ENCODE data around the gene ANKRD2.

Gene ANKRD2

DNA sequence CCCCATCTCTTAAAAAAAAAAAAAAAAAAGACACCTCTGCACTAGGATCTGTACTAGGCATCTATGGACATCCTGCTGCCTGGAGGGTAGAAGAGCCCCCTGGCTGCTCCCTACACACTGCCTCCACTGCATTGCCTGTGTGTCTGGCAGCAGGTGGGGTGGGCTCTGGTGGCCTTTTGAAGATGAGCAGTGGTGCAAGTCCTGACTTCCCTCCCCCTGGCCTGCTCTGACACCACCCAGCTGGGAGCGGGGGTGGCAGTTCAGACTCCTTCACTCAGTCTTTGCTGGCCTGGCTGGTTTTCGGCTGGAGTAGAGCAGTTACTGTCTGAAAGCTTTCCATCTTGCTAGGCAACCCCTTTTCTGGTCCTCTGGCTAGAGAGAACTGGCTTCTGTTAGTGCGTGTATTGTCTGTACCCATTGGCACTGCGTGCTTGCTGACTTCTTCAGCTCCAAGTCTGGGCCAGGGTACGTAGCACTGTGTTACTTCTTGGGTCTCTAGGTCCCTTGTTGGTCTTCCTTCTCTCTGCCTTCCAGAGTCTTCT, 34.6 kb downstream of the ANKRD2 start:
- no peak overlapping the region for H3K27ac ChIP-seq (ENCODE audit: insufficient read depth in 1 of 2, low read depth in 1 of 2, low read length in 2 of 2, poor library complexity in 1 of 2, severe bottlenecking in 2 of 2)
- no peak for DNase-seq
- no peaks in the 10 kb centered on the region for H3K9me3 ChIP-seq (ENCODE audit: control extremely low read depth in 1 of 5, control insufficient read depth in 4 of 5, insufficient read depth in 2 of 5, low read depth in 1 of 5, low read length in 4 of 5)
- no peaks in the 10 kb centered on the region for H3K27me3 ChIP-seq (replicated peaks in 2 of 5; ENCODE audit: control insufficient read depth in 4 of 5, insufficient read depth in 5 of 5, low read length in 4 of 5)
- no peak overlapping the region for H3K4me3 ChIP-seq (ENCODE audit: control insufficient read depth in 1 of 7, extremely low read depth in 1 of 7, insufficient read depth in 4 of 7, low read depth in 2 of 7, low read length in 6 of 7)
- H3K36me3 ChIP-seq (ENCODE audit: control insufficient read depth in 4 of 4, insufficient read depth in 4 of 4, low read length in 3 of 4) = no peaks in the 10 kb centered on the region
- CTCF ChIA-PET = interaction anchor here (0.8 kb wide), 1 partner anchor 15 kb away, joined by 3 read pairs; no protein-coding TSS in a partner anchor
- H3K4me1 ChIP-seq (ENCODE audit: control extremely low read depth in 1 of 4, control insufficient read depth in 4 of 4, insufficient read depth in 4 of 4, low read length in 3 of 4) = no peaks in the 10 kb centered on the region
- POLR2A ChIA-PET = no interaction called here
- 94% methylated on average over 3 of the region's 5 CpGs for WGBS (ENCODE audit: insufficient coverage)

DNA sequence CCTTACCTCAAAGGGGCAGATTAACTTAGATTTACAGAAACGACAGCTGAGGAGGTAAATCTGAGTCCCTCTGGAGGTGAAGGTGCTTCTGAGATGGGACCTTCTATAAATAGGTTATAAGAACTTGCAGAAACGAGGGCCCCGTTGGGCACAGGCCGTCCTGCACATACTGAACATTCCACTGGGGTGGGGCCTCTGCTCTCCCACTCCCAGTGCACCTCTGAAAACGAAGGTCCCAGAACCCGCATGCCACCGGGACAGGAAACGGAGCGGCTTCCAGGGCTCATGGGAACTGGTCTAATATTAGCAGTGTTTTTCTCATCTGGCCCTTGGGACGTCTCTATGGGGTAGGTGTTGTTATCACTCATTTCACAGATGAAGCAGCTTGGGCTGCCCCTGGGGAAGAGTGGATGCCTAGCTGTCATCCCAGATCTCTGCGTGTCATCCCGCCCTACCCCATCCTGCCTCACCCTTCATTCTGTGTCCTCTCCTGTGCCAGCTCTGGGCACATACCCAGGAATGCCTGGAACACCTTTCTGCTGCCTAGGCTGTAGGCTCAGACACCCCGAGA, 36.5 kb downstream of the ANKRD2 start:
- Histone ChIP-seq H3K4me3 (ENCODE audit: control insufficient read depth in 1 of 7, extremely low read depth in 1 of 7, insufficient read depth in 4 of 7, low read depth in 2 of 7, low read length in 6 of 7) (no peak overlapping the region), H3K36me3 (ENCODE audit: control insufficient read depth in 4 of 4, insufficient read depth in 4 of 4, low read length in 3 of 4) (no peaks in the 10 kb centered on the region), H3K9me3 (ENCODE audit: control extremely low read depth in 1 of 5, control insufficient read depth in 4 of 5, insufficient read depth in 2 of 5, low read depth in 1 of 5, low read length in 4 of 5) (no peaks in the 10 kb centered on the region), H3K27me3 (replicated peaks in 2 of 5; ENCODE audit: control insufficient read depth in 4 of 5, insufficient read depth in 5 of 5, low read length in 4 of 5) (no peaks in the 10 kb centered on the region), H3K4me1 (ENCODE audit: control extremely low read depth in 1 of 4, control insufficient read depth in 4 of 4, insufficient read depth in 4 of 4, low read length in 3 of 4) (no peaks in the 10 kb centered on the region), H3K27ac (ENCODE audit: insufficient read depth in 1 of 2, low read depth in 1 of 2, low read length in 2 of 2, poor library complexity in 1 of 2, severe bottlenecking in 2 of 2) (no peak overlapping the region)
- POLR2A ChIA-PET = no interaction called here
- CTCF ChIA-PET = no interaction called here
- WGBS (ENCODE audit: insufficient coverage) = 100% methylated on average over 4 of the region's 13 CpGs
- no peak for DNase-seq

DNA sequence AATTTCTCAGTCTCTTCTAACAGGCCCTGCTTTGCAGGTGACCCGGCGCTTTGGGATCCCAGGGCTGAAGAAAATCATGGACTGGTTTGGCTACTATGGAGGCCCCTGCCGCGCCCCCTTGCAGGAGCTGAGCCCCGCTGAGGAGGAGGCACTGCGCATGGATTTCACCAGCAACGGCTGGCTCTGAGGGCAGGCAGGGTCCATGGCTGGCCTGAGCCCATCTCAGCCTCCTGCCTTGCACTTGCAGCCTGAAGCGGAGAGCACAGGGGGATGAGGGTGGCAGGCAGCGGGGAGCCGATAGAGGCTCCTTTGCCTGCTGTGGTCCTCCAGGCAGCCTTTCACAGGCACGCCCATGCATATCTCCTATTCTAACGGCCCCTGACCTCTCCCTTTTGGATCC, 38.9 kb downstream of the ANKRD2 start:
- no peak for DNase-seq
- WGBS (ENCODE audit: insufficient coverage) = 97% methylated on average over 11 of the region's 12 CpGs
- ChIA-PET POLR2A (no interaction called here), CTCF (interaction anchor here (0.8 to 4.4 kb wide), 3 partner anchors 14 to 42 kb away, joined by 3 to 20 read pairs (median 8); partner anchors contain the start of gene ANKRD2)
- Histone ChIP-seq H3K27me3 (replicated peaks in 2 of 5; ENCODE audit: control insufficient read depth in 4 of 5, insufficient read depth in 5 of 5, low read length in 4 of 5) (no peaks in the 10 kb centered on the region), H3K4me3 (ENCODE audit: control insufficient read depth in 1 of 7, extremely low read depth in 1 of 7, insufficient read depth in 4 of 7, low read depth in 2 of 7, low read length in 6 of 7) (no peak overlapping the region), H3K27ac (ENCODE audit: insufficient read depth in 1 of 2, low read depth in 1 of 2, low read length in 2 of 2, poor library complexity in 1 of 2, severe bottlenecking in 2 of 2) (no peak overlapping the region), H3K9me3 (ENCODE audit: control extremely low read depth in 1 of 5, control insufficient read depth in 4 of 5, insufficient read depth in 2 of 5, low read depth in 1 of 5, low read length in 4 of 5) (no peaks in the 10 kb centered on the region), H3K4me1 (ENCODE audit: control extremely low read depth in 1 of 4, control insufficient read depth in 4 of 4, insufficient read depth in 4 of 4, low read length in 3 of 4) (no peaks in the 10 kb centered on the region), H3K36me3 (ENCODE audit: control insufficient read depth in 4 of 4, insufficient read depth in 4 of 4, low read length in 3 of 4) (peaks cover 0 to 4% (median 0%) of the 10 kb centered on the region in 4 experiments)

DNA sequence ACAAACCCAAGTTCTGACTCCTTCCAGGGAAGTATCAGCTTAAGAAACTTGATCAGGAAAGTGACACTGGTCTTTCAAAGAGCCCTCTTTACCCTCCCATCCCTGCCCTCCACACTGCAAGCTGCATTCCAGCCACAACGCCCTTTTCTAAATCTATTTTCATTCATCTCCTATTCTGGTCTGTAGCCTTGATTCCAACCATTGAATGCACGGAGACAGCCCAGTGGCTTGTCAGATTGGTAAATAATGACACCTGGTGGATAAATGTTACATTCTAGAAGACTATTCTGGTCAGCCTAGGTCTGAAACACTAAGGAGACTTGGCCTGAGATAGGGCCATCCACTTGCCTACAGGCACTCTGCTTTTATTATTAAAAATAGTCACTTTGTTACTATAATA, 39.8 kb downstream of the ANKRD2 start:
- ChIA-PET POLR2A (no interaction called here), CTCF (interaction anchor here (0.9 to 4.4 kb wide), 11 partner anchors 9 to 203 kb away, joined by 3 to 20 read pairs (median 5); partner anchors contain the start of genes ANKRD2 and HOGA1)
- WGBS (ENCODE audit: insufficient coverage) = 70% methylated on average over 2 of the region's 2 CpGs

DNA sequence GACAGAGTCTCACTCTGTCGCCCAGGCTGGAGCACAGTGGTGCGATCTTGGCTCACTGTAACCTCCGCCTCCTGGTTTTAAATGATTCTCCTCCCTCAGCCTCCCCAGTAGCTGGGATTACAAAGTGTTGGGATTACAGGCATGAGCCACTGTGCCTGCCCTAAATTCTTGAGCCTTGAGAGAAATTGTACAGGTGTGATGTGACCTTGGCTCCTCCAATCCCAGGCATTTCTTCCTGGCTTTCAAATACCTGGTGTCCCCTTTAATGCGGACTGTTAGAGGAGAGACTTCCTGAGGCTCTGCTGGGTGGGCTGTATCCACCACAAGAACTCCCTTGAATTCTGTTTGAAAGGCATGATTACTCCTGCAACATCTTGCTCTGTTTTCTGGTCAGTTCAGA, 45.7 kb downstream of the ANKRD2 start:
- Histone ChIP-seq H3K27me3 (replicated peaks in 2 of 5; ENCODE audit: control insufficient read depth in 4 of 5, insufficient read depth in 5 of 5, low read length in 4 of 5) (no peaks in the 10 kb centered on the region), H3K9me3 (ENCODE audit: control extremely low read depth in 1 of 5, control insufficient read depth in 4 of 5, insufficient read depth in 2 of 5, low read depth in 1 of 5, low read length in 4 of 5) (no peaks in the 10 kb centered on the region), H3K4me3 (ENCODE audit: control insufficient read depth in 1 of 7, extremely low read depth in 1 of 7, insufficient read depth in 4 of 7, low read depth in 2 of 7, low read length in 6 of 7) (no peak overlapping the region), H3K36me3 (ENCODE audit: control insufficient read depth in 4 of 4, insufficient read depth in 4 of 4, low read length in 3 of 4) (peaks cover 0 to 4% (median 1%) of the 10 kb centered on the region in 4 experiments), H3K4me1 (ENCODE audit: control extremely low read depth in 1 of 4, control insufficient read depth in 4 of 4, insufficient read depth in 4 of 4, low read length in 3 of 4) (no peaks in the 10 kb centered on the region), H3K27ac (ENCODE audit: insufficient read depth in 1 of 2, low read depth in 1 of 2, low read length in 2 of 2, poor library complexity in 1 of 2, severe bottlenecking in 2 of 2) (no peak overlapping the region)
- no peak for DNase-seq
- WGBS (ENCODE audit: insufficient coverage) = no CpG with 5 or more reads among the region's 4 CpGs
- ChIA-PET CTCF (interaction anchor here (0.7 kb wide), 1 partner anchor 153 kb away, joined by 3 read pairs; no protein-coding TSS in a partner anchor), POLR2A (no interaction called here)

More for the DNA sequence above, 39.8 kb downstream of the ANKRD2 start:
- H3K4me1 ChIP-seq (ENCODE audit: control extremely low read depth in 1 of 4, control insufficient read depth in 4 of 4, insufficient read depth in 4 of 4, low read length in 3 of 4) = no peaks in the 10 kb centered on the region
- H3K27ac ChIP-seq (ENCODE audit: insufficient read depth in 1 of 2, low read depth in 1 of 2, low read length in 2 of 2, poor library complexity in 1 of 2, severe bottlenecking in 2 of 2) = no peak overlapping the region
- no peaks in the 10 kb centered on the region for H3K9me3 ChIP-seq (ENCODE audit: control extremely low read depth in 1 of 5, control insufficient read depth in 4 of 5, insufficient read depth in 2 of 5, low read depth in 1 of 5, low read length in 4 of 5)
- no peak overlapping the region for H3K4me3 ChIP-seq (ENCODE audit: control insufficient read depth in 1 of 7, extremely low read depth in 1 of 7, insufficient read depth in 4 of 7, low read depth in 2 of 7, low read length in 6 of 7)
- peak; percentile 4 to 46 (median 38) for DNase-seq
- H3K36me3 ChIP-seq (ENCODE audit: control insufficient read depth in 4 of 4, insufficient read depth in 4 of 4, low read length in 3 of 4) = peaks cover 0 to 4% (median 0%) of the 10 kb centered on the region in 4 experiments
- H3K27me3 ChIP-seq (replicated peaks in 2 of 5; ENCODE audit: control insufficient read depth in 4 of 5, insufficient read depth in 5 of 5, low read length in 4 of 5) = no peaks in the 10 kb centered on the region

DNA sequence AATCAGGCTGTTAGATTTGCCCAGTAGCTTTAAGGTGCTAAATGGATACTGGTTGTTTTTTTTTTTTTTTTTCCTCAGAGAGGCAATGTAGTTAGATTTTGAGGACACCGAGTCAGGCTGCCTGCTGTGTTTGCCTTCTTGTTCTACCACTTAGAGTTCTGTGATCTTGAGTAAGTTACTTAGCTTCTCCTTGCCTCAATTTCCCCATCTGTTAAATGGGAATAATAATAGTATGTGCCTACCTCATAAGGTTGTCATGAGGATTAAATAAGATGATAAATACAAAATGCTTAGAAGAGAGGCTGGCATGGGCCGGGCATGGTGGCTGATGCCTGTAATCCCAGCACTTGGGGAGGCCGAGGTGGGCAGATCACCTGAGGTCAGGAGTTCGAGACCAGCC, 46.2 kb downstream of the ANKRD2 start:
- H3K9me3 ChIP-seq (ENCODE audit: control extremely low read depth in 1 of 5, control insufficient read depth in 4 of 5, insufficient read depth in 2 of 5, low read depth in 1 of 5, low read length in 4 of 5) = no peaks in the 10 kb centered on the region

DNA sequence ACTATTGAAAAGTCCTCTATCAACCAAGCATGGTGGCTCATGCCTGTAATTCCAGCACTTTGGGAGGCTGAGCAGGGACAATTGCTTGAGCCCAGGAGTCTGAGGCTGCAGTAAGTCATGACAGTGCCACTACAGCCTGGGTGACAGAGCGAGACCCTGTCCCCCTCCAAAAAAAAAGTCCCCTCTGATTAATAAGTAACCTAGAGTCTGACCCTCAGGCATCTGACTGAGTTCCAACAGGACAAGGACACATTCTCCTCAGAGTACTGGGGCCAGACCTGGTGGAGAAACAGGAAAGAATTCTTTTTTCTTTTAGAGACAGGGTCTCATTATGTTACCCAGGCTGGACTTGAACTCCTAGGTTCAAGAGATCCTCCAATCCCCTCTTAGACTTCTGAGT, 50.7 kb downstream of the ANKRD2 start:
- H3K4me1 ChIP-seq (ENCODE audit: control extremely low read depth in 1 of 4, control insufficient read depth in 4 of 4, insufficient read depth in 4 of 4, low read length in 3 of 4) = no peaks in the 10 kb centered on the region
- 100% methylated on average over 1 of the region's 1 CpG for WGBS (ENCODE audit: insufficient coverage)
- no peak for DNase-seq
- no peak overlapping the region for H3K27ac ChIP-seq (ENCODE audit: insufficient read depth in 1 of 2, low read depth in 1 of 2, low read length in 2 of 2, poor library complexity in 1 of 2, severe bottlenecking in 2 of 2)
- ChIA-PET POLR2A (no interaction called here), CTCF (no interaction called here)
- H3K4me3 ChIP-seq (ENCODE audit: control insufficient read depth in 1 of 7, extremely low read depth in 1 of 7, insufficient read depth in 4 of 7, low read depth in 2 of 7, low read length in 6 of 7) = no peak overlapping the region
- peaks cover 0 to 2% (median 0%) of the 10 kb centered on the region in 4 experiments for H3K36me3 ChIP-seq (ENCODE audit: control insufficient read depth in 4 of 4, insufficient read depth in 4 of 4, low read length in 3 of 4)
- H3K9me3 ChIP-seq (ENCODE audit: control extremely low read depth in 1 of 5, control insufficient read depth in 4 of 5, insufficient read depth in 2 of 5, low read depth in 1 of 5, low read length in 4 of 5) = no peaks in the 10 kb centered on the region
- H3K27me3 ChIP-seq (replicated peaks in 2 of 5; ENCODE audit: control insufficient read depth in 4 of 5, insufficient read depth in 5 of 5, low read length in 4 of 5) = no peaks in the 10 kb centered on the region

More for the DNA sequence above, 46.2 kb downstream of the ANKRD2 start:
- WGBS (ENCODE audit: insufficient coverage) = 100% methylated on average over 1 of the region's 4 CpGs
- Histone ChIP-seq H3K27me3 (replicated peaks in 2 of 5; ENCODE audit: control insufficient read depth in 4 of 5, insufficient read depth in 5 of 5, low read length in 4 of 5) (no peaks in the 10 kb centered on the region), H3K4me1 (ENCODE audit: control extremely low read depth in 1 of 4, control insufficient read depth in 4 of 4, insufficient read depth in 4 of 4, low read length in 3 of 4) (no peaks in the 10 kb centered on the region), H3K27ac (ENCODE audit: insufficient read depth in 1 of 2, low read depth in 1 of 2, low read length in 2 of 2, poor library complexity in 1 of 2, severe bottlenecking in 2 of 2) (no peak overlapping the region), H3K4me3 (ENCODE audit: control insufficient read depth in 1 of 7, extremely low read depth in 1 of 7, insufficient read depth in 4 of 7, low read depth in 2 of 7, low read length in 6 of 7) (no peak overlapping the region), H3K36me3 (ENCODE audit: control insufficient read depth in 4 of 4, insufficient read depth in 4 of 4, low read length in 3 of 4) (peaks cover 0 to 4% (median 1%) of the 10 kb centered on the region in 4 experiments)
- ChIA-PET POLR2A (no interaction called here), CTCF (no interaction called here)
- DNase-seq = no peak

Measured in common myeloid progenitor, CD34-positive (primary cell).